AG08396 (cell line): ENCODE measurements around the gene VTI1A.

ENCODE experiments used
- DNase-seq: peaks from one replicate; pipeline ENCODE4 v3.0.0; 2012; ENCODE audit warnings: low spot score, mixed read lengths

Gene VTI1A

GRCh38 chr10:112639298-112639697, 192.3 kb downstream of the VTI1A start:
- DNase-seq = no peak

- no peak for DNase-seq
Measured at GRCh38 chr10:112640638-112641037, 193.6 kb downstream of the VTI1A start.

- DNase-seq = no peak
Measured at GRCh38 chr10:112643600-112644264, 196.7 kb downstream of the VTI1A start.

- DNase-seq = no peak
Measured at GRCh38 chr10:112644265-112644645, 197.2 kb downstream of the VTI1A start.

- DNase-seq = no peak
Measured at GRCh38 chr10:112649006-112649821, 202.2 kb downstream of the VTI1A start.

- no peak for DNase-seq
Measured at GRCh38 chr10:112649822-112650152, 202.8 kb downstream of the VTI1A start.

- no peak for DNase-seq
Measured at GRCh38 chr10:112650588-112651030, 203.6 kb downstream of the VTI1A start.

- no peak for DNase-seq
Measured at GRCh38 chr10:112653215-112653614, 206.2 kb downstream of the VTI1A start.

GRCh38 chr10:112653851-112654250, 206.8 kb downstream of the VTI1A start:
- no peak for DNase-seq

- no peak for DNase-seq
Measured at GRCh38 chr10:112654794-112655193, 207.8 kb downstream of the VTI1A start.

GRCh38 chr10:112655722-112656121, 208.7 kb downstream of the VTI1A start:
- no peak for DNase-seq

GRCh38 chr10:112658465-112658864, 211.4 kb downstream of the VTI1A start:
- no peak for DNase-seq

- DNase-seq = no peak
Measured at GRCh38 chr10:112658900-112659638, 212.1 kb downstream of the VTI1A start.

GRCh38 chr10:112663234-112664125, 216.5 kb downstream of the VTI1A start:
- peak; percentile 70 for DNase-seq

- DNase-seq = no peak
Measured at GRCh38 chr10:112666094-112666493, 219.1 kb downstream of the VTI1A start.

- no peak for DNase-seq
Measured at GRCh38 chr10:112669989-112670388, 223.0 kb downstream of the VTI1A start.

- no peak for DNase-seq
Measured at GRCh38 chr10:112671743-112672142, 224.7 kb downstream of the VTI1A start.

GRCh38 chr10:112672706-112673105, 225.7 kb downstream of the VTI1A start:
- no peak for DNase-seq

- no peak for DNase-seq
Measured at GRCh38 chr10:112675560-112676083, 228.6 kb downstream of the VTI1A start.

- DNase-seq = no peak
Measured at GRCh38 chr10:112677689-112678088, 230.7 kb downstream of the VTI1A start.

- no peak for DNase-seq
Measured at GRCh38 chr10:112678581-112678980, 231.6 kb downstream of the VTI1A start.

- no peak for DNase-seq
Measured at GRCh38 chr10:112678987-112679386, 232.0 kb downstream of the VTI1A start.
